RWPE1 (cell line): Measurements from ENCODE around the gene PGRMC2.

Experiments
- CTCF ChIA-PET: fragments of 350-600 bp; sonication (Branson Sonifier 250); formaldehyde crosslinking; extraction: SDS; loops from one replicate; lab custom pipeline; 2021; lab: Yijun Ruan, JAX
- POLR2A ChIA-PET: fragments of 400-600 bp; formaldehyde crosslinking; extraction: SDS; loops from one replicate; lab custom pipeline; 2020; ENCODE audit warnings: antibody characterized with exemption; ENCODE audit not compliant: low non-redundant PET; lab: Yijun Ruan, JAX
- DNase-seq: peaks from one replicate; pipeline ENCODE4 v3.0.0; 2012; ENCODE audit warnings: low spot score
- H3K27ac ChIP-seq: fragments of 450-650 bp; 2 replicates; pipeline ENCODE4 v1.5.1; 2017
- CTCF ChIP-seq: fragments of 450-650 bp; conservative IDR thresholded peaks from 2 replicates; pipeline ENCODE4 v1.5.1; 2017; ENCODE audit warnings: low read depth, mild to moderate bottlenecking

Gene PGRMC2

GRCh38 chr4:128303986-128304385, 16.4 kb upstream of the PGRMC2 start:
- POLR2A ChIA-PET: no interaction called here
- TF ChIP-seq CTCF: no peak
- H3K27ac ChIP-seq: no peak overlapping the region
- CTCF ChIA-PET: no interaction called here
- no peak for DNase-seq

DNA sequence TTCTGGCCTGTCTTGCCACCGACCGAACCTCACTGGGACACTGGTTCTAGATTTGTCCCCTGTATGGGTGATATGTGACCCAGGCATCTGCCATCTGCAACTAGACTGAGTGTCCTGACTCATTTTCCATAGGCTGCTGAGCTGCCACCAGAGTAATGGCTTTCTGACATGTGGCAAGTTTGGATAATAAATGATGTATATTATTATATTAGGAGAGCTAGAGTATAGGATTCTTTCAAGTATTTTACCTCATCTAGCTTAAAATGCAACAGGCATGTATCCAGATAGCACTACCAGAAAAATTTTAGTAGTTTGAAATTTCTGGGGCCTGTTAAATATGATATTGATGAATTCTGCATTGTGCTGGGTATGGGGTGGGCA, 15.8 kb upstream of the PGRMC2 start:
- ChIA-PET POLR2A (no interaction called here), CTCF (no interaction called here)
- DNase-seq: no peak
- no peak overlapping the region for H3K27ac ChIP-seq
- no peak for TF ChIP-seq CTCF

GRCh38 chr4:128301979-128302378, 14.4 kb upstream of the PGRMC2 start:
- no peak overlapping the region for H3K27ac ChIP-seq
- CTCF ChIA-PET: no interaction called here
- POLR2A ChIA-PET: no interaction called here
- no peak for DNase-seq
- TF ChIP-seq CTCF: no peak

- CTCF ChIA-PET: no interaction called here
- POLR2A ChIA-PET: no interaction called here
- TF ChIP-seq CTCF: no peak
- no peak for DNase-seq
- H3K27ac ChIP-seq: no peak overlapping the region
Observed at GRCh38 chr4:128299848-128300247, 12.2 kb upstream of the PGRMC2 start.

GRCh38 chr4:128298852-128299251, 11.2 kb upstream of the PGRMC2 start:
- POLR2A ChIA-PET: no interaction called here
- CTCF ChIA-PET: interaction anchor here (0.6 kb wide), 2 partner anchors 243 to 515 kb away, joined by 3 read pairs; no protein-coding TSS in a partner anchor
- TF ChIP-seq CTCF: no peak

DNA sequence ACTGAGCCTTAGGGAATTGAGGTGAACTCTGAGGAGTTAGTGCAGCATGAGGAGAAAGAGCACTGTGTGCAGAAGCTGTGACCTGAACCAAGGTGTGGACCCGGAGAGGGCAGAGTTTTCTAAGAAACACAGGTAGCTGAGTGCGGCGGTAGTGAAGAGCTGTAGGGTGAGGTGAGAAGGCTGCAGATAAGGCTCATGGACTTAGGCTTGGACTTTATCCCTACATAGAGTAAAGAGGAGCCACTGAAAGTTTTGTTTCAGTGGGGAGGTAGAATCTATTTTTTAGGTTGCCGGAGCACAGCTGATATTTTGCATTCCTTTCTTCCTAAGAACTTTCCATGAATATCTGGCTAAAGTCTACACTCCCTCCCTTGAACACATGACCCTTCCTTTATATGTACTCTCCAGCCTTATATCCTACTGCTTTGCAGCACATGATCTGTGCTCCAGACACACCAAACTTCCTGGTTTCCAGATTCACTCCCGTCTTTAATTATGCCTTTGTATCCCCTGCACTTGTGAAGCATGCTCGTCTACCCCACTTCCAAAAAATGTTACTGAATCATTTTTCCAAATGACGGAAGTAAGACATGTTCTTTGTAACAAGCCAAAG, 10.6 kb upstream of the PGRMC2 start:
- ChIA-PET CTCF (no interaction called here), POLR2A (no interaction called here)
- H3K27ac ChIP-seq: no peak overlapping the region
- TF ChIP-seq CTCF: no peak
- no peak for DNase-seq

More at GRCh38 chr4:128298852-128299251, 11.2 kb upstream of the PGRMC2 start:
- DNase-seq: no peak
- no peak overlapping the region for H3K27ac ChIP-seq
